Skin epidermis (tissue), 12 donors: ENCODE measurements around the gene ZNF548.

Experiments used
- H3K27ac ChIP-seq, 21 experiments: fragments of 200-600 bp; sonication (generic) in 11 of 21; one replicate each; pipeline ENCODE4 v1.5.0; 2020; ENCODE audit warnings: mild to moderate bottlenecking in 3 of 21, inconsistent platforms in 2 of 21, moderate library complexity in 2 of 21
- H3K4me3 ChIP-seq, 7 experiments: fragments of 200-600 bp; sonication (generic) in 2 of 7; one replicate each; pipeline ENCODE4 v1.5.0; 2020; ENCODE audit warnings: inconsistent platforms in 2 of 7, mild to moderate bottlenecking in 2 of 7, moderate library complexity in 1 of 7

The ZNF548 gene

DNA sequence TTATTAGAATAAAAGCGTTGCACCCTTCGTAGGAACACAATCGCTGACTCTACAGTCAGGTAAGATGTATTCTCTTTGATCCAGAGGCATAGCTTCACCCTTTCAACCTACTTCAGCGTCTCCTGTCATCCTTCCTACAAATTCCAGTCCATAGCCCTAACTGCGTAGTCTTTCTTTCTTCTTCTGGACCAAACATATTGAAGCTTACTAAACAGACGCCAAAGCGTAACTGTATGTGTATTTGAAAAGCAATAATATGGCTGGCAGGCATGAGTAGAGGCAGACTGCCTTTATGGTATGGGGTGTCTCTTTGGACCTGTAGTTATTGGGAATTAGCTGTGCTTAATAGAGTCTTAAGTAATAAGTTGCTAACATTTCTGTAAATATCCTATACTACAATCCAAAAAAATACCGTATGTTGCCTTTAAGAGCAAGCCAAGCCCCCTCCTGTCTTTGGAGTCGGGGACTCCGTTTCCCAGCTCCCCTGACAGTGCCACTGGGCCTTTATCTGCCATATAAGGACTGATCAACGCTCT is 392 bp upstream of the ZNF548 start:
- Histone ChIP-seq H3K4me3 (peak overlapping the region; percentile 67 to 88 (median 76)), H3K27ac (peak overlapping the region in 20 of 21 experiments; percentile 22 to 96 (median 88))

- H3K4me3 ChIP-seq = no peak overlapping the region
- no peak overlapping the region for H3K27ac ChIP-seq
These were observed 6.1 kb downstream of the ZNF548 start for GRCh38 chr19:57395710-57396109.

DNA sequence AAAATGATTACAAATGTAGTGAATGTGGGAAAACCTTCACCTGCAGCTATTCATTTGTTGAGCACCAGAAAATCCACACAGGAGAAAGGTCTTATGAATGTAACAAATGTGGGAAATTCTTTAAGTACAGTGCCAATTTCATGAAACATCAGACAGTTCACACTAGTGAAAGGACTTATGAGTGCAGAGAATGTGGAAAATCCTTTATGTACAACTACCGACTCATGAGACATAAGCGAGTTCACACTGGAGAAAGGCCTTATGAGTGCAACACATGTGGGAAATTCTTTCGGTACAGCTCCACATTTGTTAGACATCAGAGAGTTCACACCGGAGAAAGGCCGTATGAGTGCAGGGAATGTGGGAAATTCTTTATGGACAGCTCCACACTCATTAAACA is 9.2 kb downstream of the ZNF548 start:
- Histone ChIP-seq H3K4me3 (no peak overlapping the region), H3K27ac (no peak overlapping the region)

GRCh38 chr19:57403737-57404563 is 14.3 kb downstream of the ZNF548 start:
- Histone ChIP-seq H3K4me3 (no peak overlapping the region), H3K27ac (no peak overlapping the region)

DNA sequence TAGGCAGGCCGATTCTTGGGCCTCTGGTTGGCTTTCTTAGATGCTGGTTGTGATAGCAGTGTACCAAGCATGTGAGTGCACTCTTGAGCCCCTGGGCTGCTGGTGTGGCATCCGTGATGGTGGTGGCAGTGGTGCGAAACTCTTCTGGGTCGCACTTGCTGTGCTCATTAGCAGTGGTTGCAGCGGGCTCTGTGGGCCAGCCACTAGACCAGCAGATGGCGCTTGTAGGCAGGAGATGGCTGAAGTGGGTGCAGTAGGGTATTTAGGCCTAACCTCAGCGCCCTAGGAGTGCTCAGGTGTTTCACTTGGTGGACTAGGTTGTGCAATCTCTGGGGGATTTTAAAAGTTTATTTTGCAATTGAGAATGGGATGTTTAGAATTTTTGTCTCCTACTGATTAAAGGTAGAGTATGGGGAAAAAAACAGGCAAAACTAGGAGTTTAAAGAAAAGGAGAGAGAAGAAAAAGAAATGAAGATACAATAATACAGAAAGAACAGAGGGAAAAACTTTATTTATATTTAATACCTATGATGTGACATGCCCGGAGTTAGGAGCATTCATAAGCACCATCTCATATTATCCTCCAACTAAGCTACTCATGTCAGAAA is 17.0 kb downstream of the ZNF548 start:
- Histone ChIP-seq H3K4me3 (no peak overlapping the region), H3K27ac (no peak overlapping the region)

DNA sequence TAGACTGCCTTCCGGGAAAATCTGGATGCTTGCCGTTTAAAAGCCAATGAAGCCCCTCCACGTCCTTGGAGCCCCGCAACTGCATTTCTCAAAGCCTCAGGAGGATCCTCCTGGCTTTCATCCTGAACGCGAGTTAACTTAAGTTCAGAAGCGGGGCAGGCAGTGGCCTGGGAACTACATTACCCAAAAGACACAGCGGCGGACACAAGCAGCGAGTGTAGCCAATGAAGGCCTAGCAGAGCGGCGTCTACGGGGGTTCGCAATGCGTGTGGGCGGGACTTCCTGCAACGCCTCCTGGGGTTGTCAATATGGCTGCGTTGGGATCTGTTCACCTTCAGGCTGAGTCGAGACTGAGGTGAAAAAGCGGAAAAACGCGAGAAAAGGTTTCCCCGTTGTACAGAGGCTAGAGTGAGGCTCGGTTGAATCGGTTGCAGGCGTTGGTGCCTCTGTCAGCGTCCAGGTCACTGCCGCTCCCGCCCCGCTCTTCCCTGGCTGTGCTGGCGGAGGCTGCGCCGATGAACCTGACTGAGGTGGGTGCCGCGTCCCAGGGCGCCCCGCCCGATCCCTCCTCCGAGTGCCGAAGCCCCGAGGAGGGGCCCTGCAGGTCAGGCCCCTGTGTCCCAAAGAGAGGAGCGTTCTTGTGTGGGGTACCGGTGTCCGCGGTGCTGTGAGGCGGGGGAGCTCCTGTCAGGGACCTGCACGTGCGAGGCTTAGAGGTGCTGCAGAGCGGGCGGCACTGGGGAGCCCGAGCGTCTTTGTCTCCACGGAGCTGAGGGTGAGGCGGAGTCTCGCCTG is 21.4 kb downstream of the ZNF548 start, which contains the start of gene ZNF17:
ZNF17 (plus strand) TSS at position 285 of the 795 bp plus-strand sequence. CDS start 2,455 bp downstream, outside the sequence.
- Histone ChIP-seq H3K27ac (peak within 1 kb of the TSS in 19 of 21 experiments; percentile 36 to 89 (median 74)), H3K4me3 (peak within 1 kb of the TSS; percentile 54 to 98 (median 91))

DNA sequence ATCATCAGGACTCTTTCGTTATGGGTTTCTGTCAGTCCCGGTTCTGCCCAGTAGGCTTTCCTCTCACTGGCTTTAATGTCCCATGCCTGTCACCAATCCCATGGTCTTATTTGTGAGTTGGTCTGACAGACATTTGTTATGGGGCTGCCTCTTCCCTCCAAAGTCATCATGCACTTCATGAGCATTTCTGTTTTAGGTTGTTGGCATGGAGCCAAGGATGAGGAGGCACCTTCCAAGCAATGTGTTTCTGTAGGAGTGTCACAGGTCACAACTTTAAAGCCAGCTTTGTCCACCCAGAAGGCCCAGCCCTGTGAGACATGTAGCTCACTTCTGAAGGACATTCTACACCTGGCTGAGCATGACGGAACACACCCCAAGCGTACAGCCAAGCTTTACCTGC is 29.8 kb downstream of the ZNF548 start:
- H3K27ac ChIP-seq = no peak overlapping the region

DNA sequence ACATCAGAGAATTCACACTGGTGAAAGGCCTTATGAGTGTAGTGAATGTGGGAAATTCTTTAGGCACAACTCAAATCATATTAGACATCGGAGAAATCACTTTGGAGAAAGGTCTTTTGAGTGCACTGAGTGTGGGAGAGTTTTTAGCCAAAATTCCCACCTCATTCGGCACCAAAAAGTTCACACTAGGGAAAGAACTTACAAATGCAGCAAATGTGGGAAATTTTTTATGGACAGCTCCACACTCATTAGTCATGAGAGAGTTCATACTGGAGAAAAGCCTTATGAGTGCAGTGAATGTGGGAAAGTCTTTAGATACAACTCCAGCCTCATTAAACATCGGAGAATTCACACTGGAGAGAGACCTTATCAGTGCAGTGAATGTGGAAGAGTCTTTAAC is 31.4 kb downstream of the ZNF548 start:
- Histone ChIP-seq H3K27ac (no peak overlapping the region), H3K4me3 (no peak overlapping the region)

More for the DNA sequence above, 29.8 kb downstream of the ZNF548 start:
- H3K4me3 ChIP-seq = no peak overlapping the region

GRCh38 chr19:57434386-57435061 is 44.9 kb downstream of the ZNF548 start:
- Histone ChIP-seq H3K4me3 (peak overlapping the region; percentile 66 to 95 (median 87)), H3K27ac (peak overlapping the region in 11 of 21 experiments; percentile 29 to 87 (median 75))

DNA sequence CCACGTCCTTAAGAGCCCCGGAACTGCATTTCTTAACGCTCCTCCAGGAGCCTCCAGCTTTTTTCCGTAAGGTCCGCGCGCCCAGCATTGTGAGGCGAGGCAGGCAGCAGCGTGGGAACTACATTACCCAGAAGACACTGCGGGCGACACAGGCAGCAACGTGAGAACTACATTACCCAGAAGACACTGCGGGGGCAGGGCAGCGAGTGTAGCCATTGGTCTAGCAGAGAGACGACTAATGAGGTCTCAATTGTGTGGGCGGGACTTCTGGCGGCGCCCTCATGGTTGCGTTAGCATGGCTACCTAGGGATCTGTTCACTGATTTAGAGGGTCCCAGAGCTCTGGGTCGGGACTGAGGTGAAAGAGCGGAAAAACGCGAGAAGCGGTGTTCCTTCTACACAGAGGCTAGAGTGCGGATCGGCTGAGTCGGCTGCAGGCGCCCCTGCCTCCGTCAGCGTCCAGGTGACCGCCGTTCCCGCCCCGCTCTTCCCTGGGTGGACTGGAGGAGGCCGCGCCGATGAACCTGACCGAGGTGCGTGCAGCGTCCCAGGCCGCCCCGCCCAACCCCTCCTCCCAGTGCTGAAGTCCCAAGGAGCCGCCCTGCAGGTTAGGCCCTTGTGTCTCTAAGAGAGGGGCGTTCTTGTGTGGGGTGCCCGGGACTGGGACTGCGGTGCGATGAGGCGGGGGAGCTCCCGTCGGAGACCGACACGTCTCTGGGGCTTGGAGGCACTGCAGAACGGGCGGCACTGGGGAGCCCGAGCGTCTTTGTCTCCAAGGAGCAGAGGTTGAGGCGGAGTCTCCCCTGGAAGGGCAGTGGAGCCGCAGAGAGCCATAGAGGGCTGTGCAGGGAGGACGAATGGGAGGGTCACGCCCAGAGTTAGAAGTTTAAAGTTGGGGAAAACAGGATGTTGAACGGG is 45.7 kb downstream of the ZNF548 start, which contains the start of gene ZNF749:
ZNF749 (plus strand) TSS at position 264 of the 917 bp plus-strand sequence; CDS start at position 518, 254 bp downstream.
- H3K4me3 ChIP-seq = peak within 1 kb of the TSS; percentile 66 to 95 (median 87)
- peak within 1 kb of the TSS in 20 of 21 experiments; percentile 37 to 88 (median 74) for H3K27ac ChIP-seq

GRCh38 chr19:57436417-57436816 is 46.8 kb downstream of the ZNF548 start:
- peak overlapping the region in 3 of 21 experiments; percentile 79 to 88 (median 83) for H3K27ac ChIP-seq
- peak overlapping the region in 5 of 7 experiments; percentile 67 to 95 (median 93) for H3K4me3 ChIP-seq

DNA sequence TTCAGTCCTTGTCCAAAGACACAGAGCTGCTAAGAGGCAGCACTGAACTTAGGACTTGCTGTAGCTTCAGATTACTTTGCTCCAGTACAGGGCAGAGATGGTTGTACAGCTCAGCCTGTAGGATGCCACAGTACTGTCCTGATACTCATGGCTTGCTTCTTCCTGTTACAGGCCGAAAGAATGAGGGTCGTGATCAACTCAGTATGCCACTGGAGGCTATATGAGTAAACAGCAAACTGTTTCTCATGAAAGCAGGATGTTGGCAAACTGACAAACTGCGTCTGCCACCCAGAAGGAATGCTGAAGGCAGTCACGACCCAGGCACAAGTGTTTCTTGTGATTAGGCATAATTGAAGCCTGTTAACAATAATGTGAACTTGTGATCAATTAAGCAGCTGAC is 48.3 kb downstream of the ZNF548 start:
- Histone ChIP-seq H3K4me3 (no peak overlapping the region), H3K27ac (no peak overlapping the region)

- no peak overlapping the region for H3K4me3 ChIP-seq
- no peak overlapping the region for H3K27ac ChIP-seq
These were observed 49.3 kb downstream of the ZNF548 start for GRCh38 chr19:57438925-57439324.

DNA sequence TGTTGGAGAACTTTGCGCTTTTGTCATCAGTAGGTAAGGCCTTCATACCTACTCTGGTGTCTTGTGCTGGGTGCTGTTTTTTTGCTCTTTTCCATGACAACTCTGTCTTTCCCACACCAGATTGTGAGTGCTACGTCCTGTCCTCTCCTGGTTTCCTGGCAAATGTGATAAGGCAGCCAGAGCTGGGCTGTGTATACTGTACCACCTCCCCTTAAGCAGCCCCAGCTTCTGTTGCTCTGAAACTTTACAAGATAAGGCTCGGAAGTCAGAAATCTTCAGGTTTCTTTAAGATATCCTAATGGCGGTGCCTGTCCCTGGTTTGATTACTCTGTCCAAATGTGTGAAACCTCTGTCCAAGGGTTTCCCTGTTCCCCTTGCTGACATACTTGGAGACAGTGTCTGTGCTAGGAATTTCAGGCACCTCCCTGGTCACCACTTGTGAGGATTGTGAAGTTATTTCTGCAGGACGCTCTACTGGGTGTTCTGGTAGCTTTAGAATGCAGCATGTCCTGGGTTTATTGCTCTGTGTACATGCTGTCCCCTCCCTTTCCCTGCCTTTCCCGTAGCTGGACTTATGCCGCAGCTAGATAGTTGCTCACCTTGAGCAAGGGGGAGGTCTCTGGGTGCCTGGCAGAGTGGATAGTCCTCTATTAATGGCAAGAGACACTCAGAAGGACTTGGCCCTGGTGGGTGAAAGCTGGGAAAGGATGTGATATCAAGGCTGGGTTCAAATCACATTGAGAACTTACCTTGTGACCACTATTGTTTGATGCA is 52.5 kb downstream of the ZNF548 start:
- Histone ChIP-seq H3K27ac (no peak overlapping the region), H3K4me3 (no peak overlapping the region)

DNA sequence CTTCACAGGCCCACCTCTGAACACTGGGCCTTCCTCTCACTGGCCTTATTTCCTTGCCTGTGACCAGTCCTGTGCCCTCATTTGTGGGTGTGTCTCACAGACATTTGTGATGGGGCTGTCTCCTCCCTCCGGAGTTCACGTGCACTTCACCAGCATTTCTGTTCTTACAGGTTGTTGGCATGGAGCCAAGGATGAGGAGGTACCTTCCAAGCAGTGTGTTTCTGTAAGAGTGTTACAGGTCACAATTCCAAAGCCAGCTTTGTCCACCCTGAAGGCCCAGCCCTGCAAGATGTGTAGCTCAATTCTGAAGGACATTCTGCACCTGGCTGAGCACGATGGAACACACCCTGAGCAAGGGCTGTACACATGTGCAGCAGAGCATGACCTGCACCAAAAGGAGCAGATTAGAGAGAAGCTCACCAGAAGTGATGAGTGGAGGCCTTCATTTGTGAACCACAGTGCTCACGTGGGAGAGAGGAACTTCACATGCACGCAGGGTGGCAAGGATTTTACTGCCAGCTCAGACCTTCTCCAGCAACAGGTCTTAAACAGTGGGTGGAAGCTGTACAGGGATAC is 53.6 kb downstream of the ZNF548 start:
- H3K4me3 ChIP-seq = no peak overlapping the region

DNA sequence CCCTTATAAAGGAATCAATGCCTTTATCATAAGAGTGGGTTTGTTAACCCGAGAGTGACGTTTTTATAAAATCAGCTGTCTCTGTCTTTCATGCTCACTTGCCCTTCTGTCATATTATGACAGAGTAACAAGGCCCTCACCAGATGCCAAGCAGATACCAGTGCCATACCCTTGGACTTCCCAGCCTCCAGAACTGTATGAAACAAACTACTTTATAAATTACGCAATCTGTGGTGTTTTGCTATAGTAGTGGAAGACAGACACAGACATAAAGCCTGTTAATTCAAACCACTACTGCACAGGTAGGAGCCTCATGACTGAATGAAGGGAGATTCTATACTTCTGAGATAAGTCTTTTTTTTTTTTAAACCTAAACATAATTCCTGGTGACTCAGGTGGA is 62.7 kb downstream of the ZNF548 start:
- no peak overlapping the region for H3K27ac ChIP-seq
- no peak overlapping the region for H3K4me3 ChIP-seq

More for the DNA sequence above, 53.6 kb downstream of the ZNF548 start:
- no peak overlapping the region for H3K27ac ChIP-seq
